Activated CD8-positive, alpha-beta memory T cell treated with anti-CD3 and anti-CD28 coated beads, Interleukin-2, amount 50 U/mL, for 1 hour (primary cell): ENCODE data around the gene ERI2.
"Not testable (repeated sequence)": the region's sequence is repeated elsewhere in the genome, so short reads cannot be mapped to it uniquely, and the experiment has no call there.

Experiments
- DNase-seq: peaks from one replicate; pipeline ENCODE4 v3.0.0-alpha.2; 2020; ENCODE audit errors: extremely low read depth

ERI2 gene

GRCh38 chr16:20763461-20764232 lies 42.6 kb downstream of the ERI2 start, which contains the start of gene ACSM3:
Gene ACSM3, plus strand, starts transcription at chr16:20764014. Its CDS starts 6,021 bp downstream, at chr16:20770035.
- peak; percentile 11 for DNase-seq

- no peak for DNase-seq
These were observed 43.7 kb downstream of the ERI2 start for GRCh38 chr16:20762404-20763123.

GRCh38 chr16:20761175-20761574 lies 45.1 kb downstream of the ERI2 start:
- DNase-seq: no peak

GRCh38 chr16:20760346-20760745 lies 45.9 kb downstream of the ERI2 start:
- DNase-seq: no peak

GRCh38 chr16:20755799-20756198 lies 50.5 kb downstream of the ERI2 start:
- DNase-seq: not testable (repeated sequence)

- no peak for DNase-seq
These were observed 51.0 kb downstream of the ERI2 start for GRCh38 chr16:20755238-20755637.

- no peak for DNase-seq
These were observed 52.5 kb downstream of the ERI2 start for GRCh38 chr16:20753727-20754126.

- no peak for DNase-seq
These were observed 55.7 kb downstream of the ERI2 start for GRCh38 chr16:20750558-20750957.

- DNase-seq: no peak
These were observed 56.8 kb downstream of the ERI2 start for GRCh38 chr16:20749474-20749873.

GRCh38 chr16:20747030-20747816 lies 59.0 kb downstream of the ERI2 start:
- no peak for DNase-seq

- DNase-seq: no peak
These were observed 59.8 kb downstream of the ERI2 start for GRCh38 chr16:20746461-20746860.
